HEK293 (cell line): ENCODE results near the gene MRPL32.

Experiments
- CTCF ChIP-seq: fragments of 450-650 bp; formaldehyde crosslinking; IDR thresholded peaks from 2 replicates; pipeline ENCODE4 v1.5.1; 2016; ENCODE audit warnings: missing biosample characterization, missing genetic modification characterization
- ZFP37 ChIP-seq: fragments of 450-650 bp; formaldehyde crosslinking; IDR thresholded peaks from 2 replicates; pipeline ENCODE4 v1.5.1; 2016; ENCODE audit warnings: missing biosample characterization, missing genetic modification characterization
- ZNF202 ChIP-seq: fragments of 450-650 bp; formaldehyde crosslinking; IDR thresholded peaks from 2 replicates; pipeline ENCODE4 v1.5.1; 2016; ENCODE audit warnings: missing biosample characterization, missing genetic modification characterization, borderline replicate concordance
- ZNF280D ChIP-seq: fragments of 450-650 bp; formaldehyde crosslinking; IDR thresholded peaks from 2 replicates; pipeline ENCODE4 v1.5.1; 2016; ENCODE audit warnings: missing biosample characterization, missing genetic modification characterization
- ZSCAN30 ChIP-seq: fragments of 450-650 bp; IDR thresholded peaks from 2 replicates; pipeline ENCODE4 v1.5.1; 2018; ENCODE audit warnings: missing biosample characterization, mild to moderate bottlenecking, missing genetic modification characterization, moderate library complexity

- TF ChIP-seq CTCF (tag by site-specific recombination) (no peak), ZNF202 (tag by site-specific recombination) (no peak), ZFP37 (no peak), ZSCAN30 (tag by site-specific recombination) (no peak), ZNF280D (tag by site-specific recombination) (no peak)
Observed at GRCh38 chr7:42986213-42986612, 54.0 kb downstream of the MRPL32 start.
